HG03175 (cell line): ENCODE measurements around the gene HMCN2.
"Not testable (repeated sequence)": the region's sequence is repeated elsewhere in the genome, so short reads cannot be mapped to it uniquely, and the experiment has no call there.

Source experiments
- ATAC-seq: cut with Tn5 transposase; IDR thresholded peaks from one replicate; pipeline ENCODE4 v1.9.1; 2021; ENCODE audit warnings: mild to moderate bottlenecking, moderate library complexity; ENCODE audit not compliant: unreplicated experiment

Gene HMCN2

DNA sequence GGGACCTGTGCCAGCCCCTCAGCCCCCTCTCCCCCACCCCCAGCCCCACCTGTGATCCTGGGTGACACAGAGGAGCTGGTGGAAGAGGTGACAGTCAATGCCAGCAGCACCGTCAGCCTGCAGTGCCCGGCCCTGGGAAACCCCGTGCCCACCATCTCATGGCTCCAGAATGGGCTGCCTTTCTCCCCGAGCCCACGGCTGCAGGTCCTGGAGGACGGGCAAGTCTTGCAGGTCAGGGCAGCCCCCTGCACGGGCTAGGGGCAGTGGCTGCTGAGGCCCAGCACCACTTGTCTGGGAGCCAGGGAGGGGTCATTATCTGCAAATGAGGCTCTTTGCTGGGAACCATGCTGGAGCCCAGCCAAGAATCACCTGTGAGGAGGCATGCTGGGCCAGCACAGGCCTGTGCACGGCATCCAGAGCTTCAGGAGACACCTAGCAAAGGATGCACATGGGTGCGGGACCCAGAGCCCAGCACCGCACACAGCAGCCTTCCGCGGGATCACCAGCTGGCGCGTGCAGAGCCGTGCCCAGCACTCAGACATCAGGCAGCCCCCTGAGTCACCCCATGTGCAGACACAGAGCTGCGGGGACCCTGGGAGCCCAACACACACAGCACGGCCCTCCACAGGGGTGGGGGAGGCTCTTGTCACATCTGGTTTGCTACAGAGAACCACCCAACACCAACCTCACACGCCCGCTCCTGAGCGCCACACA is 117.2 kb downstream of the HMCN2 start:
- ATAC-seq: no peak

- no peak for ATAC-seq
Measured at GRCh38 chr9:130383350-130383715, 117.8 kb downstream of the HMCN2 start.

DNA sequence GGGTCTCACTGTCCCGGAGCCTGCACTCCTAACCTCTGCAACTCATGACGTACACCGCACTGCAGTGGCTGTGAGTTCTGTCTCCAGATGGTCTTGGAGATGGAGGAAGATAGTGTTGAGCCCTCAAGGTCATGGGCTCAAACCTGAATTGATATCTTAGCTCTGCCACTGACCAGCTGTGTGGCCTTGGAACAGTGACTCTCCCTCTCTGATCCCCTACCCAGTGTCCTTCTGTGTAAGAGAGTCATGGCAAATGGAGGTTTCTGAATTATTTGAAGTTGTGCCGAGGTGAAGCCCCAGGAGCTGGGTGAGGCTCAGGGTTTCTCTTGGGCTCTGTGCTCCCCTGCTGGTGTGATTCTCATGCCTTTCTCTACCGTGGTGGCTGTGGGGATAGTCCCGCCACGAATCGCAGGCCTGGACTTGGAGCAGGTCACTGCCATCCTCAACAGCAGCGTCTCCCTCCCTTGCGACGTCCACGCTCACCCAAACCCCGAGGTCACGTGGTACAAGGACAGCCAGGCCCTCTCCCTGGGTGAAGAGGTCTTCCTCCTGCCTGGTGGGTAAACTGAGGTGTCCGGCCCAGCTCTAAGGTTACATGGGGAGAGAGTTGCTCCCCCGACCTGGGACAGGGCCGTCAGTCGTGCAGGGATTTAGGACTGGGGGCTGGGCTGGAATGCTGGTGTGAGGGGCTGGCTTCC is 118.6 kb downstream of the HMCN2 start:
- no peak for ATAC-seq

DNA sequence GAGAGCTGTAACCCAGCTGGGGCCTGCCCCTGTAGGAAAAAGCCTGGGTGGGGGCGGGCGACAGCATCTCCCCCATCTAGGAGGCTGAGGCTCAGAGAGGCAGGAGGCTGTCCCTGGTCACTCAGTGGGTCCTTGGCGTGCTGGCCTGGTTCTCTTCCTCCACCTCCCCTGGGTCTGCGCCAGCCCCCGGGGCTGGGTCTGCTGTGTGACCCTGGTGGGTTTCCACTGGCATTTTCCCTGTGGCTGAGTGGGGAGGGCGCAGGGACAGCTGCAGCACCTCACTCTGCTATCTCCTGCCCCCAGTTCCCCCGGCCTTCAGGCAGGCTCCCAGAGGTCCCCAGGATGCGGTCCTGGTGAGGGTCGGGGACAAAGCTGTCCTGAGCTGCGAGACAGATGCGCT is 119.7 kb downstream of the HMCN2 start:
- ATAC-seq: no peak

DNA sequence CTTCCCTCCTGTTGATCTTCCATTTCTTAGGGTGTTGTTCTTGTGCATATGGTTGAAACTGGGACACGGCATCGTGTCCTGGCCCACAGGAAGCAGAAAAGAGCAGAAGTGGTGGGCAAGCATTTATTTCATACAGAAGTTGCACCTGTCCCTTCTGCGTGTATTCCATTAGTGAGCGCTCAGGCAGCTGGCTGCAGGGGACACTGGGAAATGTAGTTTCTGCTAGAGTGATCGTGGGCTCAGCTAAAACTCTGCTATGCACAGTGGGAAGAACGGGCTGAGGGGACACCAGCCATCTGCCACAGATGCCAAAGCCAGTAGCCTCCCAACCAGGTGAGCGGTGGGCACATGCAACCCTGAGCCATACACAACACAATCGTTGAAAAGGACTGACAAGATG is 121.8 kb downstream of the HMCN2 start:
- no peak for ATAC-seq

DNA sequence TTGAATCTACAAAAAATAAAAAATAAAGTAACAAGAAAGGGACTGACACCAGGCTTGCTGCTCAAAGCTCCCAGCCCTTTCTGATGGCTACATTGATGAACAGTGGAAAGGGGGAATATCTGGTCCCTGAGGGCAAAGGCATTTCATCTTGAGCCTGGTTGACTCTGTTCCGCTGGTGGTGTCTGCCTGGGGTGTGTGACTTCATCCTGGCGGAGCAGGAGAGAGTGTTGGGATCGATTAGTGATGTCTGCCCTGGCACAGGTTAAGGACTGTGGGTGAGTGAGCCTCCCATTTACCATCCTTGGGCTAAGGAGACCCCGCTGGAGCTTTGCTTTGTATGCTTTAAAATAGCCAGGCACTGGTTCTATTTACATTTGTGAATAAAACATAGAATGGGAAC is 122.3 kb downstream of the HMCN2 start:
- ATAC-seq: no peak

GRCh38 chr9:130390390-130390789 is 124.8 kb downstream of the HMCN2 start:
- ATAC-seq: no peak

- no peak for ATAC-seq
Measured at GRCh38 chr9:130390986-130391385, 125.4 kb downstream of the HMCN2 start.

DNA sequence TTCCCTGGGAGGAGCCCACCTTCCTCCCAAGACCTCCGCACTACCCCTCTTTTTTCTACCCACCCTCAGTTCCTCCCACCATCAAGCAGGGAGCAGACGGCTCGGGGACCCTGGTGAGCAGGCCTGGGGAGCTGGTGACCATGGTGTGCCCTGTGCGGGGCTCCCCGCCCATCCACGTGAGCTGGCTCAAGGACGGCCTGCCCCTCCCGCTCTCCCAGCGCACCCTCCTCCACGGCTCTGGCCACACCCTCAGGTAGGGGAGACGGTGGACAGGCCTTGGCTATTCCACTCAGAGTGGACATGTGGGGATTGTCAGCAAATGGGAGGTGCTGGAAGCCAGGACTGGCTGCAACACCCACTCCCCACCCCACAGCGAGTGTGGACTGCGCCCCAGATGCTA is 126.3 kb downstream of the HMCN2 start:
- ATAC-seq: no peak

- ATAC-seq: no peak
Measured at GRCh38 chr9:130393681-130394071, 128.1 kb downstream of the HMCN2 start.

DNA sequence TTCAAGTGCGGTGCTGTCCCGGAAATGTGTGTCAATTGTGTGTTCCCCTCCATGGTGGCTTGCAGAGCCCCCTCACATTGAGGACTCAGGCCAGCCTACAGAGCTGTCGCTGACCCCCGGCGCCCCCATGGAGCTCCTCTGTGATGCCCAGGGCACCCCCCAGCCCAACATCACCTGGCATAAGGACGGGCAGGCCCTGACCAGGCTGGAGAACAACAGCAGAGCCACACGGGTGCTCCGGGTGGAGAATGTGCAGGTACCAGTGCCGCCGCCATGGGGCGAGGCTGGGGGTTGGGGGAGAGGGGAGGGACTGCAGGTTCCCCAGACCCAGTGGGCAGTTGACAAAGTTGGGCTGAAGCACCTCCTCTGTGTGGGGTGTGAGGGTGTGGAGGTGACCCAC is 128.8 kb downstream of the HMCN2 start:
- ATAC-seq: no peak

GRCh38 chr9:130394814-130395470 is 129.4 kb downstream of the HMCN2 start:
- ATAC-seq: no peak

GRCh38 chr9:130395810-130396435 is 130.4 kb downstream of the HMCN2 start:
- ATAC-seq: no peak

GRCh38 chr9:130396581-130396980 is 131.0 kb downstream of the HMCN2 start:
- ATAC-seq: no peak

DNA sequence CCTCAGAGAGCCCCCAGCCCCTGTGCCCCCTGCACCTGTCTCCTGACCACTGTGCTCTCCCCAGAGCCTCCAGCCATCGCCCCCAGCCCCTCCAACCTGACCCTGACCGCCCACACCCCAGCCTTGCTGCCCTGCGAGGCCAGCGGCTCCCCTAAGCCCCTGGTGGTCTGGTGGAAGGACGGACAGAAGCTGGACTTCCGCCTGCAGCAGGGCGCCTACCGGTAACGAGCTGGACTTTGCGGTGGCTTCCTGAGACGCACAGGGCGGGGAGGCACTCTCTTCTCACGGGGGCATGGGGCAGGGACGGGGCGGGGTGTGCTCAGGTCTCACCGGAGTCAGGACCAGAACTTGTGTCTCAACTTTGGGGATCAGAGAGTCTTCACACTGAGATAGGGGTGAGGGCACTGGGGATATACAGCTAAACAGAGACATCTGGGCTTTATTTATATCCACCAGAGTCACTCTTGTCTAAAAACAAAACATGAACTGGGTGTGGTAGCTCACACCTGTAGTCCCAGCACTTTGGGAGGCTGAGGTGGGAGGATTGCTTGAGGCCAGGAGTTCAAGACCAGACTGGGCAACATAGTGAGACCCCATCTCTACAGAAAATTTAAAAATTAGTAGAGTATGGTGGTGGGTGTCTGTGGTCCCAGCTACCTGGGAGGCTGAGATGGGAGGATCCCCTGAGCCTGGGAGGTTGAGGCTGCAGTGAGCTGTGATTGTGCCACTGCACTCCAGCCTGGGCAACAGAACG is 133.1 kb downstream of the HMCN2 start:
- no peak for ATAC-seq

GRCh38 chr9:130399768-130400167 is 134.2 kb downstream of the HMCN2 start:
- ATAC-seq: no peak

GRCh38 chr9:130400870-130401269 is 135.3 kb downstream of the HMCN2 start:
- no peak for ATAC-seq

GRCh38 chr9:130401742-130402141 is 136.2 kb downstream of the HMCN2 start:
- not testable (repeated sequence) for ATAC-seq

GRCh38 chr9:130402243-130402642 is 136.7 kb downstream of the HMCN2 start:
- no peak for ATAC-seq

GRCh38 chr9:130402645-130403440 is 137.3 kb downstream of the HMCN2 start:
- ATAC-seq: no peak
